Dermis microvascular lymphatic vessel endothelial cell (primary cell): Measurements from ENCODE around the gene BANP. TPM values are rescaled to one million over a fixed set of nuclear protein-coding genes. Genes with fewer than 3 reads are reported as not detected.
"Not testable (repeated sequence)": the region's sequence is repeated elsewhere in the genome, so short reads cannot be mapped to it uniquely, and the experiment has no call there.

Experiments
- DNase-seq, 2 donors: peaks; one replicate each; pipeline versions ENCODE4 v3.0.0 to v3.0.0-alpha.2; 2010; ENCODE audit warnings: low read depth in 2 of 2
- total RNA-seq: library from RNA; depleted of rRNA; stranded (reverse); fragments of >200 nt; gene quantifications from 2 replicates; pipeline ENCODE4 v1.2.1, GENCODE V29; 2014

The BANP gene
- total RNA-seq, 1 donor from 2014 or later, result 13.9 TPM

- DNase-seq, result no peak
Measured at GRCh38 chr16:88064889-88065746, 113.9 kb downstream of the BANP start.

- DNase-seq, result no peak
Measured at GRCh38 chr16:88065747-88066142, 114.5 kb downstream of the BANP start.

- DNase-seq, result no peak
Measured at GRCh38 chr16:88066234-88066633, 115.0 kb downstream of the BANP start.

- DNase-seq, result no peak
Measured at GRCh38 chr16:88066680-88067529, 115.7 kb downstream of the BANP start.

- DNase-seq, result no peak
Measured at GRCh38 chr16:88067530-88068411, 116.5 kb downstream of the BANP start.

GRCh38 chr16:88068476-88069396, 117.5 kb downstream of the BANP start:
- no peak for DNase-seq

- DNase-seq, result no peak
Measured at GRCh38 chr16:88069397-88070168, 118.3 kb downstream of the BANP start.

- no peak for DNase-seq
Measured at GRCh38 chr16:88070341-88070740, 119.1 kb downstream of the BANP start.

GRCh38 chr16:88070989-88071625, 119.9 kb downstream of the BANP start:
- DNase-seq, result no peak

- DNase-seq, result no peak
Measured at GRCh38 chr16:88071908-88072307, 120.7 kb downstream of the BANP start.

GRCh38 chr16:88072571-88073001, 121.4 kb downstream of the BANP start:
- DNase-seq, result no peak

- DNase-seq, result no peak
Measured at GRCh38 chr16:88073201-88073721, 122.0 kb downstream of the BANP start.

- no peak for DNase-seq
Measured at GRCh38 chr16:88074041-88074440, 122.8 kb downstream of the BANP start.

- DNase-seq, result no peak
Measured at GRCh38 chr16:88076211-88076931, 125.1 kb downstream of the BANP start.

GRCh38 chr16:88076932-88077320, 125.7 kb downstream of the BANP start:
- DNase-seq, result not testable (repeated sequence)

- no peak for DNase-seq
Measured at GRCh38 chr16:88077328-88078108, 126.3 kb downstream of the BANP start.

GRCh38 chr16:88078111-88078775, 127.0 kb downstream of the BANP start:
- no peak for DNase-seq
